Smooth muscle cell of the brain vasculature (primary cell): ENCODE measurements around the gene ZDHHC14.

Experiments
- DNase-seq: peaks from one replicate; pipeline ENCODE4 v3.0.0-alpha.2; 2012; ENCODE audit warnings: low read depth, low spot score

ZDHHC14 gene

GRCh38 chr6:157615951-157616350 is 235.0 kb downstream of the ZDHHC14 start:
- DNase-seq = no peak

GRCh38 chr6:157620944-157621343 is 240.0 kb downstream of the ZDHHC14 start:
- DNase-seq = no peak

- no peak for DNase-seq
Measured at GRCh38 chr6:157621406-157621805, 240.4 kb downstream of the ZDHHC14 start.

- DNase-seq = no peak
Measured at GRCh38 chr6:157622427-157622826, 241.4 kb downstream of the ZDHHC14 start.

GRCh38 chr6:157625111-157625510 is 244.1 kb downstream of the ZDHHC14 start:
- no peak for DNase-seq

GRCh38 chr6:157625764-157626163 is 244.8 kb downstream of the ZDHHC14 start:
- DNase-seq = no peak

- no peak for DNase-seq
Measured at GRCh38 chr6:157627195-157627966, 246.4 kb downstream of the ZDHHC14 start.

DNA sequence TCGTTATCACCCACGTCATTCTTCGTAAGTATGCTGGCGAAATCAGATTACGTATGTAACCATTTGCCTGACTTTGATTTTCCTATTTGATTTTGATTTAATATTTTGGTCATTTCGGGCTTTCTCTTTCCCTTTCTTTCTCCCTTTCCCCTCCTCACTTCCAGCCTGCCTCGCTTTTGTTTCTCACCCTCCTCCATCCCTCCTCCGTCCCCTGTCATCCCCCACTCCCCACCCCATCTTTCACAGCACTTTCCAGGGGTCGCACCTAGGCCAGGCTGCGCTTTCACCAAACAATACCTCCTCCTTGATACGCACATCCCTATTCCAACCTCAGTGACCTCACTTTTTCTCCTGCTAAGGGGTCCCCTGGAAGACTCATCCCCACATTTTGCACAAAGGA is 247.5 kb downstream of the ZDHHC14 start:
- DNase-seq = no peak

- DNase-seq = no peak
Measured at GRCh38 chr6:157629220-157629619, 248.2 kb downstream of the ZDHHC14 start.

GRCh38 chr6:157630463-157631080 is 249.6 kb downstream of the ZDHHC14 start:
- no peak for DNase-seq

GRCh38 chr6:157631412-157631811 is 250.4 kb downstream of the ZDHHC14 start:
- DNase-seq = no peak

DNA sequence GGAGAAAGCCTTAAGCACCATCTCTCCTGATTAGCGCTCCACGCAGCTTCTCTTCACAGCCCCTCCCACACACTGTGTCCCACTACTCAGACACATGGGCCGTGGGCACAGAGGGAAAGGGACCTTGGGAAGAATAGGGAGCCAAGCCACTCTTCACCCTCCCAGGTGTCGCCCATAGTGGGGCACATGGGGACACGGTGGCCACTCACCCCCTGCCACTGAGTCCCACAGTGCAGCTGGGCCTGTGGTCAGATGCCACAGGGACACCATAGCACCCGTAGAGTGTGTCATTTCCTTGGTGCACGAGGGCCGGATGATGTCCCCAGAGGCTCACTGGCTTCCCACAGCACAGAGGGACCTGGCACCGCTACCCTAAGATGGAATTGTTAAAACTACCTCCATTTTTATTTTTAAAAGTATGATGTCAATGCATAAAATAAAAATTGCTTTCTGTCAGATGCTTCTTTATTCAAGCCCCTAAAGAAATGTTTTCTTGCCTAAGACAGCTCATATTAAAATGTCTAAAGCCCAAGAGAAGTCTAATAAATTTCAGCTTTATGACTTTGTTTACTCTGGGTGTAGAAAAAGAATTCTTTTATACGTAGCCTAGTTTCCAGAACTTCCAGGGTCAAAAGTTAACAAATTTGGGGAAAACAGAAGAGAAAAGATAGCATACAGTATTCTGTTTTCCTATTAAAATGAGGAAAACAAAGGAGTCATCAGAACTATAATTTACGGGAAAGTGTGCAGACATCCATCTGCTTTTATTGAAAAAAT is 251.0 kb downstream of the ZDHHC14 start:
- no peak for DNase-seq

DNA sequence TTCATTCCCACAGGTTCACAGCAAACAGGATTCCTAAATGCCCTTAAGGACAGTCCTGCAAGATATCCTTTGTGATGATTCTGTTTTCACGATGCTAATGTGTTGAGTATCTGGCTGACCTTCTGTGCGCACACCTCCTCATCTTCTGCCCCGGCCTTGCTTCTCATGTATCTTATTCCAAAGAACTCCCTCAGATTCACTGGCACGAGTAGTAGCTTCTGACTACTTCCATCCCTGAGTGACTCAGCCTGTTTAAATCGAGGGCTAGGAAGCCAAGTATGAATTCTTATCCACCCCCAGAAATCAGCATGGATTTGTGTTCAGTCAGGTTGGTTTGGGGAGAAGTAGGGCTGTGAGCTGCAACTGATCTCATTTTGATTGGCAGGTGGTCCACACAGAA is 251.8 kb downstream of the ZDHHC14 start:
- DNase-seq = no peak

- DNase-seq = no peak
Measured at GRCh38 chr6:157634546-157634945, 253.6 kb downstream of the ZDHHC14 start.

- DNase-seq = no peak
Measured at GRCh38 chr6:157635388-157636244, 254.6 kb downstream of the ZDHHC14 start.

- DNase-seq = no peak
Measured at GRCh38 chr6:157637516-157637915, 256.5 kb downstream of the ZDHHC14 start.

DNA sequence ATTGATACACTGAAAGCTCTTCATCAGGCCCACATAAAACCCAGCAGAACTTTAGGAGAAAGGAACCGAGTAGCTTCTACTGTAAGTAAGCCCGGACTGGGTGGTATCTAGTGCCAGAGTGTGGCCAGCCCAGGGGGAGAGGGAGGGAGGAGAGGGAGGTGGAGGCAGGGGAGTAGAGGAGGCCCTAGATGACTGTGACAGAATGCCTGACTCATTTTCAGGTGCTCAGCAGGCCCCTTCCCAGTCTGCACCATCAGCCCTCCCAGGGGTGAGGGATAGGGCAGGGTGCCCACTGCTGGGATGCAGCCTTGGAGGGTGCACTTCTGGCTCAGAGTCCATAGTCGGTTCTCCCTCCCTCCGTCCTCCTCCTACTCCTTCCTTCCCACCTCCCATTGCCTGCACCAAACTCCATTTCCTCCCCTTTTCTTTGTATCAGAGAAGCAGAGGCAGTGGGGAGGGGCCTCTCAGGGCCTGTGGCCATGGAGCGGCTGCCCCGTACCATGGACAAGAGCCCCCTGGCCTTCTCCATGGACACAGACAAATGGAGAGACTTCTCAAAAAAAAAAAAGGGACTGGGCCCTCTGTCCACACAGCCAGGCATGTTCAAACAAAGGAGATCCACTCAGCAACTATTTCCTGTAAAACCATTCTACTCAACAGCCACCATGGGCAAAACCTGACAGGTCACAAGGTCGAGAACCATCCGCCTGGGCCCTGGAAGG is 257.1 kb downstream of the ZDHHC14 start:
- no peak for DNase-seq

- DNase-seq = no peak
Measured at GRCh38 chr6:157638779-157639178, 257.8 kb downstream of the ZDHHC14 start.

DNA sequence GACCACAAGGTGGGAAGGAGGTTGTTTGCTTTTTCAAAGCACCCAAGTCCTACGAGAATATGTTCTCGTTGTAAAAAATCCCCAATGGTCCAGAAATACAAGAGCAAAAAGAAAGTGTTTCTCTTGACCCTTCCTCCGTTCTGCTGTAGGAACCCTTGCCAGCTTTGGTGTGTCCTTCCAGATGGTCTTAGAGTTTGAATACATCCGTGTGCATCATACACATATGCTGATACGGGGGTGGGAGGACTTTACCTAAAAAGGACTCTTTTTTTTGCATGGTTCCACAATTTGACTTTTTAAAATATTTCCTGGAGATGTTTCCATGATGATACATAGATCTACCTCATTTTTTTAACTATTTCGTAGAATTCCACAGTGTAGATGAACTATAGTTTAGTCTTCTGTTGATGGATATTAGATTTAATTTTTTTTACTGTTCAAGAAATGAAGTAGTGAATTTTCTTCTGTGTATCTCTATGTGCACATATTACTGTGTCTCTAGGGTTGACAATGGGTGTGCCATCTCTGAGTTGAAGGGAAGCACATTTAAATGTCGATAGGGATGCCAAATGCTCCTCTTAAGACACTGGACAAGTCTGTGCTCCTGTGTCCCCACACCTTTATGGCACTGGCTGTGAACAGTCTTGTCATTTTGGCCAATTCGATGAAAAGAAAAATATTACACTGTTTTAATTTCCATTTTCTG is 259.9 kb downstream of the ZDHHC14 start:
- DNase-seq = no peak

GRCh38 chr6:157641837-157642236 is 260.8 kb downstream of the ZDHHC14 start:
- DNase-seq = no peak
